D341Med (cell line): Measurements from ENCODE around the gene TOP3A.
A peak's percentile ranks its signal among the peaks of the same experiment; 100 is the strongest.
"Not testable (repeated sequence)": the region's sequence is repeated elsewhere in the genome, so short reads cannot be mapped to it uniquely, and the experiment has no call there.

Experiments
- DNase-seq: peaks from one replicate; pipeline ENCODE4 v3.0.0; 2012; ENCODE audit warnings: low spot score

TOP3A gene, protein sequence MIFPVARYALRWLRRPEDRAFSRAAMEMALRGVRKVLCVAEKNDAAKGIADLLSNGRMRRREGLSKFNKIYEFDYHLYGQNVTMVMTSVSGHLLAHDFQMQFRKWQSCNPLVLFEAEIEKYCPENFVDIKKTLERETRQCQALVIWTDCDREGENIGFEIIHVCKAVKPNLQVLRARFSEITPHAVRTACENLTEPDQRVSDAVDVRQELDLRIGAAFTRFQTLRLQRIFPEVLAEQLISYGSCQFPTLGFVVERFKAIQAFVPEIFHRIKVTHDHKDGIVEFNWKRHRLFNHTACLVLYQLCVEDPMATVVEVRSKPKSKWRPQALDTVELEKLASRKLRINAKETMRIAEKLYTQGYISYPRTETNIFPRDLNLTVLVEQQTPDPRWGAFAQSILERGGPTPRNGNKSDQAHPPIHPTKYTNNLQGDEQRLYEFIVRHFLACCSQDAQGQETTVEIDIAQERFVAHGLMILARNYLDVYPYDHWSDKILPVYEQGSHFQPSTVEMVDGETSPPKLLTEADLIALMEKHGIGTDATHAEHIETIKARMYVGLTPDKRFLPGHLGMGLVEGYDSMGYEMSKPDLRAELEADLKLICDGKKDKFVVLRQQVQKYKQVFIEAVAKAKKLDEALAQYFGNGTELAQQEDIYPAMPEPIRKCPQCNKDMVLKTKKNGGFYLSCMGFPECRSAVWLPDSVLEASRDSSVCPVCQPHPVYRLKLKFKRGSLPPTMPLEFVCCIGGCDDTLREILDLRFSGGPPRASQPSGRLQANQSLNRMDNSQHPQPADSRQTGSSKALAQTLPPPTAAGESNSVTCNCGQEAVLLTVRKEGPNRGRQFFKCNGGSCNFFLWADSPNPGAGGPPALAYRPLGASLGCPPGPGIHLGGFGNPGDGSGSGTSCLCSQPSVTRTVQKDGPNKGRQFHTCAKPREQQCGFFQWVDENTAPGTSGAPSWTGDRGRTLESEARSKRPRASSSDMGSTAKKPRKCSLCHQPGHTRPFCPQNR

DNA sequence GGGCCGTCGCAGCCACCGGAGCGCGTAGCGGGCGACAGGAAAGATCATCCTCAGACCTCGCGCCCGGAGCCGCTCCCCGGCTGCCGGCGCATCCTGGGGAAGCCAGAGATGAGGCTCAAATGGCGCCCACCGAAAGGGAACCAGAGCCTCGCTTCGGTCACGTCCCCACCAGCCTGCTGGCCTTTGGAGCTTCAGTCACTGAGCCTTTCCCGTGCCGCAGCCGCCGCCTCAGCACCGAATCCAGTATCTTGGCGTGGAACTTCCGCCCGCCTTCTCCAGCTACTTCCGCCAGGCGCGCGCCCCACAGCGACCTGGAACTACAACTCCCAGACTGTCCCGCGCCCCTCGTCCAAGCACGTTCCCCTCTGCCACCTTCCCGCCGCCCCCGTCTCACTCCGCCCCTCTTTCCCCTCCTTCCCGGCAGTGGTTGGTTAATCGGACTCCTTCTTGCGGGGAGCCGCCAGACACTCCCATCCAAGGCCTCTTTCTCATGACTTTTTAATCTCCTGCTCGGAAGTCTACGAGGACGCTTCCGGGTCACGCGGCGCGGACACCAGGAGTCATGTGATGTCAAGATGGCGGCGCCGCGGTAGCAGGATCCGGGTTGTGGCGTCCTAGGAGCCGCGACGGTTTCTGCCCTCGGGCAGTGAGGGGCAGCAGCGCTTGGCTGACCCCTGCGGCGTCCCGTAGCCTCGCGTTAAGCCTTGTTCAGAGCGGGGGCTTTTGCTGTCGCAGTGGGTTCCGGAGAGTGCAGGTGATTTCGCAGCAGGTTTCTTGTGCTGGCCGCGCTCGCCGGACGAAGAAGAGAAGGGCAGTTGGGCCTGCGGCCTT lies at the start of gene TOP3A, which contains the start of gene SMCR8:
Gene TOP3A (minus strand): TSS at position 264 of the 831 bp plus-strand sequence. CDS start 216 bp downstream, at position 48.
Gene SMCR8 (plus strand): TSS at position 563 of the 831 bp plus-strand sequence. CDS start 497 bp downstream, outside the sequence.
- peak; percentile 86 for DNase-seq

DNA sequence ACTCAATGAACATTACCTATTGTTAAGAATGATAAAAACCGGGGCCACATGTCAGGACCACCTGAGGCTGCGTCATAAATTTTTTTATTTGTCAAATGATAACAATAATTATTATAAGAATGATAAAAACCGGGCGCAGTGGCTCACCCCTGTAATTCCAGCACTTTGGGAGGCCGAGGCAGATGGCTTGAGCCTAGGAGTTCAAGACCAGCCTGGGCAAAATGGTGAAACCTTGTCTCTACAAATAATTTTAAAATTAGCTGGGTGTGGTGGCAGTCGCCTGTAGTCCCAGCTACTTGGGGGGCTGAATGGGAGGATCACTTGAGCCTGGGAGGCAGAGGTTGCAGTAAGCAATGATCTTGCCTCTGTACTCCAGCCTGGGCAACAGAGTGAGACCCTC lies 49.4 kb upstream of the TOP3A start:
- DNase-seq, result no peak

DNA sequence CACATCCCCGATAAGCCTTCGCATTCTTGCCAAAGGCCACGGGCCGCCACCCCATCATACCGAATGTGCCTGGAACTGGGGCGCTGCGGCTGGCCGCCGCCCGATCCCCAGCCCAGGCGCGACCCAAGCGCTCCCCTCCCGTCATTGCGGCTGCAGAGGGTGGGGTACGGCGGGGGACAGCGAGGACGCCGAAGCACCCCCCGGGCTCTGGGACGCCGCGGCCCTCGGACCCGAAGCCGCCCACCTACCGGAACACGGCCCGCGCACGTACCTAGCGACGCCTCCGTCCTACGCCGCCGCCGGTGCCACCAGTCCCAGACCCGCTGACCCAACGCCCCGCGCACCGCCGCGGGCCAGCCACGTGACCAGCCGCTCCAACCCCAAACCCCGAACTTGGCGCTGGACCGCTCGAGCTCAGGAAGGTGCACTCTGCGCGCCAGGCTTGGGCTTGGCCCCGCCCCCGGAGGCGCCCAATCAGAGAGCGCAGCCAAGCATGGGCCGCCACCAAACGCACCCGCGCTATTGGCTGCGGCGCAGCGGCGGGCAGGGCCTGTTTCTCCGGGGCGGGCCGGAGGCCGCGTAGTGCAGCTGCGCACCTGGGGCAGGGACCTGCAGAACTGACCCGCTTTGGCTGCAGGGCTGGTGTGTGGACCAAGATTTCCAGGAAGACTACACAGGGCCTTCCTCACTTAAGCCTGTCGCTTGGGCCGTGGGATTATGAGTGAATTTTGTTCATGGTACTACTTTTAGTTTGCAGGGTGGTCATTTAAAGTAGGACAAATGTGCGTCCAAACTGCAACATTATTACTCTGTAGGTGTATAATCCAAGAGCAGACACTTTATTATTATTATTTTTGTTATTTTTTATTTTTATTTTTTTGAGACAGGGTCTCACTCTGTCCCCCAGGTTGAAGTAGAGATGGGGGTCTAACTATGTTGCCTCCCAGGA lies 48.6 kb upstream of the TOP3A start, which contains the start of gene SHMT1:
Gene SHMT1 (minus strand): TSS at position 450 of the 949 bp plus-strand sequence. CDS start 7,569 bp downstream, outside the sequence.
- DNase-seq, result peak; percentile 94

DNA sequence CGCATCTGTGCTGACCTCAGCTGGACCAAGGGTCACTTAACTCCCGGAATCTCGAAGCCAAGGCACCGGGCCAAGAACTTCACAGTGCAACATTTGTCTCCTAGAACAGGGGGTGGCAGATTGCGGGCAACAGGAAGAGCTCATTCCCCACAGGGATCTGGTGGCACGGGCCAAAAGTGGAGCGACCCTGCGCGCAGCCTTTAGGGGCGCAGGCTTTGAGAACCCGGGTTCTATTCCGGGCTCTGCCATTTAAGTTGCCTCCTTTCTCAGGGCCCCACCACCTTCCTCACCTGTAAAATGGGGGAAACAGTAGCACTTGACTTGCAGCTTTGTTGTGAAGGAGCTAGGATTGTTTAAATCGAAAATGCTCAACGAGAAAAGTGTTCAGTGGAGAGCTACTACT lies 47.9 kb upstream of the TOP3A start:
- peak; percentile 44 for DNase-seq

DNA sequence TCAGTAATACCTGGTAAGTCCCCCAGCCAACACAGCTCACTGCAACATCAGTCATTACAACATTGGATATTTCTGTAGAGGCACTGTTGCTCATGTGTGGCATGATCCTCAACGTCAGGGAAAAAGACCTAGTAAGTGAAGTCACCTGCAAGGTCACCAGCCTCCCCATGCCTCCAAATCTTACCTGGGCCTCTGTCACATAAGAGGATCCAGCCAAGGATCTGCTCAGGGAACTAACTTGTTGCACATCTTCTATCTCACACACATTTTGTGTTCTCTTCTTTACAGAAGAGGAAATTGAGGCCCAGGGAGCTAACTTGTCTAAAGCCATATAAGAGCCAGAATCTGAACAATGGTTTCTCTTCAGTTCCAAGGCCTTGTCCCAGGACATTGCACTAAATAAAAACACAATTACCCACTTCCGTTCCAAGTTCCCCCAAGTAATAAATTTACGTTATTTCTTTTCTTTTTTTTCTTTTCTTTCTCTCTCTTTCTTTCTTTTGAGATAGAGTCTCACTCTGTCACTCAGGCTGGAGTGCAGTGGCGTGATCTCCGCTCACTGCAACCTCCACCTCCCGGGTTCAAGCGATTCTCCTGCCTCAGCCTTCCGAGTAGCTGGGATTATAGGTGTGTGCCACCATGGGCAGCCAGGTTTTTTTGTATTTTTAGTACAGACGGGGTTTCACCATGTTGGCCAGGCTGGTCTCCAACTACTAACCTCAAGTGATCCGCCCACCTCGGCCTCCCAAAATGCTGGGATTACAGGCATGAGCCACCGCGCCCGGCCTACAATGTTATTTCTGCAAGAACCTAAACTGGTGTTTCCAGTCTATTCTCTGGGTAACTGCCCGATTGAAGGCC lies 47.3 kb upstream of the TOP3A start:
- no peak for DNase-seq

DNA sequence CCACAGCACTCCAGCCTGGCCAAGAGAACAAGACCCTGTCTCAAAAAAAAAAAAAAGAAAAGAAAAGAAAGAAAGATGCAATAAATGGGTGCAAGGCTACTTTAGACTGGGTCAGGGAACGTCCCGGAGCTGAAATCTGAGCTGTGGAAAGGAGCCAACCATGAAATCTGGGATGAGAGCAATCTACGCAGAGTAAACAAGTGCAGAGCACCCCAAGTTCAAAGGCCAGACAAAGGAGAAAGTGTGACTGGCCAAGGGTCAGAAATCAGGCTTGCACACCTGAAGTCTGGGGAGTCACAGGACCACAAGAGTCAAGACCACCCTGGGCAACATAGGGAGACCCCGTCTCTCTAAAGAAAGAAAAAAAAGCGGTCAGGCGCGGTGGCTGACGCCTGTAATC lies 45.7 kb upstream of the TOP3A start:
- no peak for DNase-seq

DNA sequence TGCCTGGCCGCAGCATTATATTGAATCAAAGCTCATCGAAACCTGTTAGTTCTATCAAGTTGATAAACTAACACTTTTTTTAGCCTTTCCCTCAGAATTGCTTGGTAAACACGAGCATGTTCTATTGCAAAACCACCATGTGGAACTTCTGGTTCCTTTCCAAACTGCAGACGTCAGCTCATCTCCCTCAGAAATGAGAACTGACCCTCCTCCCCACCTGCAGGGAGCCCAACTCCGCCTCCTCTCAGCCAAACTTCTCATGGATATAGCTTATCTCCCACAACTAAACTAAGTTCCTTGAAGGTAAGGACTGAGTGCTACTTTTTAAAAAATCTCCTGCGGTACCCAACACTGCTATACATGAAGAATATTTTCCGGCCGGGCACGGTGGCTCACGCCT lies 41.8 kb upstream of the TOP3A start:
- DNase-seq, result no peak

DNA sequence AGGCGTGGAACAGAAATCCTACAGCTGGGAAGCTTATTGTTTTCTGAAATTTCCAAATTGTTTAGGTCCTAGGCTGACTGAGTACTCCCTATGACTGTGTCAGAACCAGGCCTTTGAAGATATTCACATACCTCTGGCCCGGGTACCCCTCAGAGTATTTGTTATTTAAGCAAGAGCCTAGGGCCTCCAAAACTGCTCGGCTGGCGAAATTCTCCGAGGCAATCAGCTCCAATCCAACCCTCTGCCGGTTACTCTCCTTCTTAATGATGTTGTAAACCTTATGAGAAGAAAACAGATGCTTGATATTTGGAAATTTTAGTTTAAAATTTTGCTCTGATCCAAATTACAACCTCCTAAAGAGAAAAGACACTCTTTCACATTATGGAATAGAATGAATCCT lies 38.7 kb upstream of the TOP3A start:
- DNase-seq, result no peak

DNA sequence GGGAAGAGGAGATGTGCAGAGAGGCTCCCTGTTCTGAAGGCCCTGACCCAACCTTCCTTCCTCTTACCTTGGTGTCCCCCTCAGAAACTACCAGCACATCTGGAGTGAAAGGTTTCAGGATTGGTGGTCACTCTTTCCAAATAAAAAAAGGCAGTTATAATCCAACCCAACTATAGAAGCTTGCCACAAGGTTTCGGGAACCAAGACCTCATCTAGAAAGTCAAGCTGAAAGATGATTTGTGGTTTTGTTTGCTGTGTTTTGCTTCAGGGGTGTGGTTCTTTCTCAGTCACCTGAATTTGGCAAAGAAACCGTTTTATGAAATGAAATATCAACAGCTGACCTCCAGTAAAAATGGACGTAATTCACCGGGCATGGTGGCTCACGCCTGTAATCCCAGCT lies 29.2 kb upstream of the TOP3A start:
- DNase-seq, result no peak

DNA sequence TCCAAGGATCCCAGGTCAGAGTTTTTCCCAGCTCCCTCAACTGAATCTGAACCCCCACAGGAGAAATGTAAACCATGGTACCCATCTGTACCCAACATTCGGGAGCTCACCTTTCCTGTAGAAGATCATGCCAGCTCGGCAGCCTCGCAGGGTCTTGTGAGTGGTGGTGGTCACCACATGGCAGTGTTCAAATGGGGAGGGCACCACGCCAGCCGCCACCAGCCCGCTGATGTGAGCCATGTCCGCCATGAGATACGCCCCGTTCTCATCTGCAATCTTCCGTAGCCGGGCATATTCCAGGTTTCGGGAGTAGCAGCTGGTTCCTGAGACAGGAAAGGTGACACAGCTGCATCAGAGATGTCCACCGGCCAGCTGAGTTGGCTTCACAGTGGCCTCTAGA lies 25.1 kb upstream of the TOP3A start:
- DNase-seq, result no peak

DNA sequence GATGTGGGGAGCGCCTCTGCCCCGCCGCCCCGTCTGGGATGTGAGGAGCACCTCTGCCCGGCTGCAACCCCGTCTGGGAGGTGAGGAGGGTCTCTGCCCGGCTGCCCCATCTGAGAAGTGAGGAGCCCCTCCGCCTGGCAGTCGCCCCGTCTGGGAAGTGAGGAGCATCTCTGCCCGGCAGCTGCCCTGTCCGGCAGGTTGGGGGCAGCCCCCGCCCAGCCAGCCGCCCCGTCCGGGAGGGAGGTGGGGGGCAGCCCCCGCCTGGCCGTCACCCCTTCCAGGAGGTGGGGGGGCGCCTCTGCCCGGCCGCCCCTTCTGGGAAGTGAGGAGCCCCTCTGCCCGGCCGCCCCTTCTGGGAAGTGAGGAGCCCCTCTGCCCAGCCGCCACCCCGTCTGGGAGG lies 23.4 kb upstream of the TOP3A start:
- not testable (repeated sequence) for DNase-seq

DNA sequence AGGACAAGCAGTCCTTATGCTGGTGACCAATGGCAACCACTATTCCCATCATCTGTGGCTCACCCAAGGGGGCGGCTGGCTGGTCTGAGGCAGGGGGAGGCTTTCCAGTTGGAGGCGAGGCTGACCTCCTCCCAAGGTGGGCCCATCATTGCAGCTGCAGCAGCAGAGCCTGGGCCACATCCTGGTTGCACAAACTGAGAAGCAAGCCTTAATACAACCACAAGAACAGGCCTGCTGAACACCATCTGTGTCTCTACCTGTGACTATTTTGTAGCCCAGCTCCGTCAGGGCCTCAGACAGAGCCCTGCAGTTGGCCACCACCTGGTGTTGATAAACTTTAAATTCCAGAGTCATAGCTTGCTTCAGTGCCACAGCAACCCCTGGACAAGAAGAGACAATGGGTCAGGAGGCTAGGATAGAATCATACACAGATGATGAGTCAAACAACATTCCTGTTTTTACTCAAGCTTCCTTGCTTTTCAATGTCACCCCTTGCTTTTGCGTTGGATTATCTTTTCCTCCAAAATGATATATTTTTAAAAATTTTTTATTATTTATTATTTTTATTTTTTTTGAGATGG lies 18.2 kb upstream of the TOP3A start:
- no peak for DNase-seq

DNA sequence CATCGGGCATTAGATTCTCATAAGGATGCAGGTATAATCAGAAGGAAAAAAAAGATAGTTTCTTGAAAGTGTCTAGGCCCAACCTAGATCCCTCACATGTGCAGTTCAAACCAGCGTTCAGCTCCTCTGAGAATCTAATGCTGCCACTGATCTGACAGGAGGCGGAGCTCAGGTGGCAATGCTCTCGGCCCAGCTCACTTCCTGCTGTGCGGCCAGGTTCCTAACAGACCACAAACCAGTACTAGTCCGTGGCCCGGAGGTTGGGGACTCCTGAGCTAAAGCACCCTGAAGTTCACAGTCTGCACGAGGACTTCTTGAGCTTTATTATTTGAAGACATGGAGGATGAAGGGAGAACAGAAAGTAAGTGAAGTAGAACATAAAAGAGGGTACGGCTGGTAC lies 17.1 kb upstream of the TOP3A start:
- DNase-seq, result no peak

DNA sequence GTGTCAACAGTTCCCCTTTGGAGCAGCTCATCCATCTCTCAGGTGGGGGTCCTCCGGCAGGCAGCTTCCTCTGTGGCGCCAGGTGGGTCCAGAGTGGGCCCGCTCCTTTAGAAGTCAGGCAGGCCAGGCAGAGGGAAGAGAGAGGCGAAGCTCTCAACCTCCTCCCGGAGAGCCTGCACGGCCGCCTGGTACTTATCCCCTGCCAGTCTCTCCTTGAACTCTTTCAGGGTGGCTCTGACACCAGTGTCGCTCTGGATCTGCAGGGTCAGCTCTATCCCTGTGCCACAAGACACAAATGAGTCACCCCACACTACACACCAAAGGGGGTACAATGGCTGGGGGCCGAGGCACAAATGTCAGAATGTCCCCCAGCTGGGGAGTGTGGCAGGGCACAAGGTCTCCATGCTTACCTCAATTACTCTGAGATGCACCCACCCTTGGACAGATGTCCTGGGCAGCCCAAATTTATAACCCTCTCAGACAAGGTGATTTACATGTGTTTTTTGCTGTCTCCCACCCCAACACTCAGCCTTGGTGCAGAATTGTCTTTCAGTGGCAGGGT lies 13.9 kb upstream of the TOP3A start:
- DNase-seq, result no peak

DNA sequence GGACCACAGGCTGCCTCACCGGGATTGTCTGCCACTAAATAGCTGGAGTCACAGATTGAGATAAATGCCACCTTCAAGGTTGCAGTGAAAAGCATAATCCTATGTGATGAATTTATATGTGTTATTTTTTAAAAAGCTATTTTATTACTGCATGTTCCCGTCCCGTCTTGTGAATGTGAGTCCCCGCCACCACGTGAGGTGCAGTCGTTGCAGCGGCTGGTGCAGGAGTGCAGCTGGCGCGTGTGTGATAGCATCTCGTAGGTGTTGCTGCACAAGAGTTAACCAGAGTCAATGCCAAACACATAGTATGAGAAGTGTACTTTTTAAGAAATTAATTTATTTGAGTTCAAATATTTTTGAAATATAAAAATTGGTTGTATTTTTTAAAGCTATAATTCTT lies 12.8 kb upstream of the TOP3A start:
- DNase-seq, result no peak

DNA sequence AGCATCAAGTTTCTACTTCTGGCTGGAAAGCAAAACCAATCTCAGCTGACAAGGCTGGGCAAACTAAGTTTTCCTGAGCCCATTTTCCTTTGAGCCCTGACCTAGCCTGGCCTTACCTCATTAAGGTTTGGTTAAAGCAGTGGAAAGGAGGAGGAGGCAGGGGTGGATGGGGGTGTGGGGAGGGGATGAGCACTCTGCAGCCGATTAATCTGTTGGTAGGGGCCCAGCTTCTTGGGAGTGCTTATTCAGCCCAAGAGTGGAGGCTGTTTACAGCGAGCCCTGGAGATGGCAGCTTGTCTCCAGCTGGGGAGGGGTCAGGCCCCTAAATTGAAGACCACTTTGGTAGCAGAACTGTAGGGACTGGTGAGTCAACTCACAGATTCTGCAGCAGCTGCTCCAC lies 12.3 kb upstream of the TOP3A start:
- DNase-seq, result no peak

DNA sequence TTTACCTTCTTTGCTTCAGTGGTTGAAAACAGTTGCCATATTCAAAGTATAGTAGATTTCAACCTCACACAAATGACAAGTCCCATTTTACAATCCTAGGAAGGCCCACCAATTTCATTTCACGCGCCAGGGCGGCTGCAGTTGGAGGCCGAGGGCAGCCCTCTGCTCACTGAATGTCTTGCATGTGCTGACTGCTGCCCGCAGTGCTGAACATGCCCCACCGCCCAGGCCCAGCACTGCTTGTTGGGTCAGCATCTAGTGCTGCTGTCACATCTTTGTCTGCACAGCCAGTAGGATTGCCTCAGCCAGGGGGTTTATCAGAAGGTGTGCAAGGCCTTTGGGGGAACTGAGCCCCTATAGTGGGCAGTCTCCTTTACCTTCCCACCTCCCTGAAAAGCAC lies 11.8 kb upstream of the TOP3A start:
- DNase-seq, result no peak

DNA sequence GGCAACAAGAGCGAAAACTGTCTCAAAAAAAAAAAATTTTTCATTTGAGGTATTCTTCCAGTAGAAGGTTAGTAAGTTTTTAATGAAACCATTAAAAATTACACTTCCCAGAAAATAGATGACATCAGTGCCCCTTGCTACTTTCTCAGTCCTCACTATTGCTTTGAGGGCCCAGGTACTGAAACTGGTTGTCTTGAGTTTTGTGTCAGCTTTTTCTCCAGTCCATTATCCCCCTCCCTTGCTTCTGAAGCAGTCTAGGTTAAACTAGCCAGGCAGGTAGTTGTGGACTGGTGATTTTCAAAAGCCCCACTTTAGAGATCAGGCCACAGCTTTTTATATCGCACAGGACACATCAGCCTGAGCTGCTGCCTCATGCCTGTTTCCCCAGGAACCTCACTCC lies 11.2 kb upstream of the TOP3A start:
- DNase-seq, result no peak
